Measurements from ENCODE around the gene EPHB1.

- no peak for TF ChIP-seq CTCF (IDR thresholded peaks at IDR 0.05)
- no peak for TF ChIP-seq POLR2A (IDR thresholded peaks at IDR 0.05)
These were observed 214.0 kb downstream of the EPHB1 start for GRCh38 chr3:135009014-135009413.
